Activated CD4-positive, alpha-beta T cell treated with anti-CD3 and anti-CD28 coated beads, Interleukin-2, Interleukin-4, amounts not matched to agents 100 ng/mL and 50 ng/mL, durations not matched to agents 16 hours and 8 hours (primary cell): ENCODE data around the gene TOP1.
A peak's percentile ranks its signal among the peaks of the same experiment; 100 is the strongest.

Experiments
- DNase-seq: peaks from one replicate; pipeline ENCODE4 v3.0.0-alpha.2; 2020; ENCODE audit warnings: low spot score

Gene TOP1

GRCh38 chr20:41004531-41005360 lies 23.9 kb upstream of the TOP1 start:
- peak; percentile 20 for DNase-seq

GRCh38 chr20:41005361-41005729 lies 23.3 kb upstream of the TOP1 start:
- DNase-seq, result no peak

GRCh38 chr20:41006126-41006935 lies 22.3 kb upstream of the TOP1 start:
- DNase-seq, result no peak

GRCh38 chr20:41006936-41007474 lies 21.6 kb upstream of the TOP1 start:
- DNase-seq, result no peak

GRCh38 chr20:41007481-41007880 lies 21.1 kb upstream of the TOP1 start:
- DNase-seq, result no peak

GRCh38 chr20:41009946-41010345 lies 18.7 kb upstream of the TOP1 start:
- DNase-seq, result no peak

GRCh38 chr20:41011551-41012067 lies 17.0 kb upstream of the TOP1 start:
- DNase-seq, result no peak

GRCh38 chr20:41014561-41015088 lies 14.0 kb upstream of the TOP1 start:
- DNase-seq, result no peak

GRCh38 chr20:41017448-41018042 lies 11.1 kb upstream of the TOP1 start:
- DNase-seq, result no peak

- no peak for DNase-seq
Measured at GRCh38 chr20:41018153-41018552, 10.5 kb upstream of the TOP1 start.

GRCh38 chr20:41023549-41023948 lies 5.1 kb upstream of the TOP1 start:
- no peak for DNase-seq

- no peak for DNase-seq
Measured at GRCh38 chr20:41027366-41027765, 1.3 kb upstream of the TOP1 start.

GRCh38 chr20:41027872-41028358 lies 707 bp upstream of the TOP1 start:
- DNase-seq, result no peak

GRCh38 chr20:41029150-41029901 lies 704 bp downstream of the TOP1 start:
- DNase-seq, result no peak

- no peak for DNase-seq
Measured at GRCh38 chr20:41030061-41030460, 1.4 kb downstream of the TOP1 start.

GRCh38 chr20:41030531-41031242 lies 2.1 kb downstream of the TOP1 start:
- no peak for DNase-seq

GRCh38 chr20:41031243-41031619 lies 2.6 kb downstream of the TOP1 start:
- DNase-seq, result no peak

- DNase-seq, result no peak
Measured at GRCh38 chr20:41032271-41032670, 3.6 kb downstream of the TOP1 start.

GRCh38 chr20:41034239-41034638 lies 5.6 kb downstream of the TOP1 start:
- no peak for DNase-seq

- no peak for DNase-seq
Measured at GRCh38 chr20:41035207-41035606, 6.6 kb downstream of the TOP1 start.

GRCh38 chr20:41037179-41037578 lies 8.6 kb downstream of the TOP1 start:
- DNase-seq, result no peak
